H9 (cell line): ENCODE data around the gene BCAS3. TPM values are rescaled to one million over a fixed set of nuclear protein-coding genes. Genes with fewer than 3 reads are reported as not detected.

Experiments used
- DNase-seq: peaks from one replicate; pipeline ENCODE4 v3.0.0-alpha.2; 2017
- H2AFZ ChIP-seq: one replicate; pipeline ENCODE4 v1.6.1; 2013; ENCODE audit warnings: mild to moderate bottlenecking, low read length, control low read depth, moderate library complexity
- H2AK5ac ChIP-seq: 2 replicates; pipeline ENCODE4 v1.6.1; 2013; ENCODE audit warnings: low read length, control low read depth, mixed read lengths; ENCODE audit not compliant: insufficient read length
- H2BK120ac ChIP-seq: one replicate; pipeline ENCODE4 v1.6.1; 2013; ENCODE audit warnings: low read depth, mild to moderate bottlenecking, low read length, control low read depth, inconsistent platforms; ENCODE audit not compliant: poor library complexity, severe bottlenecking
- H2BK12ac ChIP-seq: 2 replicates; pipeline ENCODE4 v1.6.1; 2013; ENCODE audit warnings: low read length, control low read depth, mixed read lengths, low read depth; ENCODE audit not compliant: insufficient read length
- H2BK15ac ChIP-seq: 2 replicates; pipeline ENCODE4 v1.6.1; 2013; ENCODE audit warnings: low read depth, low read length, control low read depth
- H2BK20ac ChIP-seq: one replicate; pipeline ENCODE4 v1.6.1; 2013; ENCODE audit warnings: low read depth, mild to moderate bottlenecking, low read length, control low read depth, inconsistent platforms; ENCODE audit not compliant: poor library complexity, severe bottlenecking
- H2BK5ac ChIP-seq: 2 replicates; pipeline ENCODE4 v1.6.1; 2013; ENCODE audit warnings: low read length, control low read depth, mixed read lengths; ENCODE audit not compliant: insufficient read length
- H3K14ac ChIP-seq: 2 replicates; pipeline ENCODE4 v1.6.1; 2013; ENCODE audit warnings: low read length, control low read depth; ENCODE audit not compliant: insufficient read depth
- H3K18ac ChIP-seq: 2 replicates; pipeline ENCODE4 v1.6.1; 2013; ENCODE audit warnings: low read depth, mild to moderate bottlenecking, mixed read lengths, low read length, control low read depth; ENCODE audit not compliant: insufficient read length
- H3K23ac ChIP-seq: 2 replicates; pipeline ENCODE4 v1.6.1; 2013; ENCODE audit warnings: low read length, control low read depth, mixed read lengths, low read depth; ENCODE audit not compliant: insufficient read length
- H3K23me2 ChIP-seq: 2 replicates; pipeline ENCODE4 v1.6.1; 2013; ENCODE audit warnings: low read depth, mild to moderate bottlenecking, mixed read lengths, low read length, control low read depth; ENCODE audit not compliant: insufficient read length, poor library complexity, severe bottlenecking
- H3K27ac ChIP-seq: 2 replicates; pipeline ENCODE4 v1.5.1; 2013; ENCODE audit warnings: low read length, control low read depth, mixed read lengths, low read depth; ENCODE audit not compliant: insufficient read length
- H3K27me3 ChIP-seq: 2 replicates; pipeline ENCODE4 v1.6.1; 2013; ENCODE audit warnings: low read length, control low read depth, inconsistent platforms; ENCODE audit not compliant: insufficient read depth
- H3K4ac ChIP-seq: 2 replicates; pipeline ENCODE4 v1.6.1; 2013; ENCODE audit warnings: low read depth, mild to moderate bottlenecking, control low read depth, inconsistent platforms, low read length, moderate library complexity
- H3K4me1 ChIP-seq: 2 replicates; pipeline ENCODE4 v1.6.1; 2013; ENCODE audit warnings: low read length, control low read depth, inconsistent platforms; ENCODE audit not compliant: insufficient read depth
- H3K4me2 ChIP-seq: 2 replicates; pipeline ENCODE4 v1.6.1; 2013; ENCODE audit warnings: low read length, control low read depth, mixed read lengths; ENCODE audit not compliant: insufficient read length, insufficient read depth
- H3K56ac ChIP-seq: 2 replicates; pipeline ENCODE4 v1.6.1; 2013; ENCODE audit warnings: low read depth, mild to moderate bottlenecking, mixed read lengths, low read length, control low read depth; ENCODE audit not compliant: insufficient read length
- H3K79me1 ChIP-seq: 2 replicates; pipeline ENCODE4 v1.6.1; 2013; ENCODE audit warnings: low read depth, mild to moderate bottlenecking, moderate library complexity, low read length, control low read depth, inconsistent platforms; ENCODE audit not compliant: insufficient read depth, poor library complexity, severe bottlenecking
- H3K79me2 ChIP-seq: 2 replicates; pipeline ENCODE4 v1.6.1; 2013; ENCODE audit warnings: low read length, control low read depth, inconsistent platforms; ENCODE audit not compliant: insufficient read depth
- H3K9ac ChIP-seq: 2 replicates; pipeline ENCODE4 v1.6.1; 2013; ENCODE audit warnings: low read length, control low read depth, mixed read lengths; ENCODE audit not compliant: insufficient read length; ENCODE audit errors: extremely low read depth
- H3K9me3 ChIP-seq: one replicate; pipeline ENCODE4 v1.6.1; 2013; ENCODE audit warnings: low read depth, low read length, inconsistent platforms; ENCODE audit not compliant: control insufficient read depth
- H3T11ph ChIP-seq: one replicate; pipeline ENCODE4 v1.6.1; 2013; ENCODE audit warnings: mild to moderate bottlenecking, low read length, control low read depth, inconsistent platforms
- H4K20me1 ChIP-seq: one replicate; pipeline ENCODE4 v1.6.1; 2013; ENCODE audit not compliant: control insufficient read depth, insufficient read length, insufficient read depth
- H4K5ac ChIP-seq: 2 replicates; pipeline ENCODE4 v1.6.1; 2013; ENCODE audit warnings: low read depth, mild to moderate bottlenecking, mixed read lengths, low read length, control low read depth; ENCODE audit not compliant: insufficient read length
- H4K8ac ChIP-seq: replicated peaks from 2 replicates; pipeline ENCODE4 v1.6.1; 2013; ENCODE audit warnings: low read length, control low read depth, mixed read lengths, low read depth; ENCODE audit not compliant: insufficient read length
- H4K91ac ChIP-seq: 2 replicates; pipeline ENCODE4 v1.6.1; 2013; ENCODE audit warnings: low read depth, mild to moderate bottlenecking, moderate library complexity, mixed read lengths, low read length, control low read depth; ENCODE audit not compliant: insufficient read length
- H3K27ac Mint-ChIP-seq, 3 experiments: 2 replicates in 2 of 3; 3 replicates in 1 of 3; pipeline ENCODE4 v1.8.0; 2020 to 2021; ENCODE audit warnings: mixed read lengths in 3 of 3, mild to moderate bottlenecking in 1 of 3, moderate library complexity in 1 of 3
- H3K27me3 Mint-ChIP-seq: 2 replicates; pipeline ENCODE4 v1.8.0; 2021; ENCODE audit warnings: low read depth, mild to moderate bottlenecking, moderate library complexity, mixed read lengths
- H3K36me3 Mint-ChIP-seq, 3 experiments: 2 replicates in 2 of 3; 3 replicates in 1 of 3; pipeline ENCODE4 v1.8.0; 2020 to 2021; ENCODE audit warnings: low read depth in 3 of 3, mixed read lengths in 3 of 3; ENCODE audit not compliant: insufficient read depth in 1 of 3
- H3K4me1 Mint-ChIP-seq, 2 experiments: 2 replicates each; pipeline ENCODE4 v1.8.0; 2020; ENCODE audit warnings: mixed read lengths in 2 of 2
- H3K4me3 Mint-ChIP-seq, 2 experiments: 2 replicates in 1 of 2; 3 replicates in 1 of 2; pipeline ENCODE4 v1.8.0; 2020 to 2021; ENCODE audit warnings: mild to moderate bottlenecking in 2 of 2, mixed read lengths in 2 of 2, moderate library complexity in 1 of 2
- H3K9me3 Mint-ChIP-seq, 2 experiments: 2 replicates in 1 of 2; 3 replicates in 1 of 2; pipeline ENCODE4 v1.8.0; 2020; ENCODE audit warnings: mild to moderate bottlenecking in 2 of 2, mixed read lengths in 2 of 2, moderate library complexity in 1 of 2
- WGBS: extraction: QIAGEN DNeasy Blood & Tissue Kit; methylation state at CpG from one replicate; pipeline ENCODE4 v1.1.7; 2013; ENCODE audit warnings: missing lambda C conversion rate, low lambda C conversion rate, mixed read lengths; ENCODE audit not compliant: insufficient read length; ENCODE audit errors: extremely low coverage; 5-methylcytosine and 5-hydroxymethylcytosine counted together
- total RNA-seq: library from RNA; stranded (reverse); gene quantifications from 2 replicates; pipeline ENCODE4 v1.2.1, GENCODE V29; 2021
- TF ChIP-seq, protein P1 (sequence below): fragments of 200-600 bp; sonication (generic); conservative IDR thresholded peaks from 3 replicates; pipeline ENCODE4 v1.8.0; 2021; ENCODE audit warnings: antibody characterized with exemption, mild to moderate bottlenecking

Gene BCAS3
- total RNA-seq, 1 experiment from 2014 or later: 22.4 TPM

DNA sequence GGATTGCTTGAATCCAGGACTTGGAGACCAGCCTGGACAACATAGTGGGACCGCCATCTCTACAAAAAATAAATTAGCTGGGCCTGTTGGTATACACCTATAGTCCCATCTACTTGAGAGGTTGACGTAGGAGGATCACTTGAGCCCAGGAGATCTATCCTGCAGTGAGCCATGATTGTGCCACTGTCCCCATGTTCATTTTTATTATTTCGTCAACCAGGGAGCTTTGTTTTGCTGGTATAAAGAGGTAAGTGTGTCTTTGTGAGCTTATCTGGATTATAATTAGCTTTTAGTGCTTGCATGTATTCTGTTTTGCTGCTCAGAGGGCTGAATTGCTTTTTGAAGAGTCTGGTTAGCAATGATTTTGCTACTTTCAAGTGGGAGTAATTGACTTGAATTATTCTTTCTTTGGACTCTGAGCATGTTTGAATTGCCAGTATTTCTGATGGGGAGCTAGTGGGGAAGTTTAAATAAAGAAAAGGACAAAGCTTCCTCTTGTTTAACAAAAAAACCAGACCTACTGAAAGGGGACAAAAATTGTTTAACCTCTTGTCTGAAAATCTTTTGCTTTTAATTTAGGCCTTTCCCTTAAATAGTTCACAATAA, 31.6 kb upstream of the BCAS3 start:
- DNase-seq: no peak
- no peaks in the 10 kb centered on the region for H3K9me3 Mint-ChIP-seq
- TF ChIP-seq, protein P1, sequence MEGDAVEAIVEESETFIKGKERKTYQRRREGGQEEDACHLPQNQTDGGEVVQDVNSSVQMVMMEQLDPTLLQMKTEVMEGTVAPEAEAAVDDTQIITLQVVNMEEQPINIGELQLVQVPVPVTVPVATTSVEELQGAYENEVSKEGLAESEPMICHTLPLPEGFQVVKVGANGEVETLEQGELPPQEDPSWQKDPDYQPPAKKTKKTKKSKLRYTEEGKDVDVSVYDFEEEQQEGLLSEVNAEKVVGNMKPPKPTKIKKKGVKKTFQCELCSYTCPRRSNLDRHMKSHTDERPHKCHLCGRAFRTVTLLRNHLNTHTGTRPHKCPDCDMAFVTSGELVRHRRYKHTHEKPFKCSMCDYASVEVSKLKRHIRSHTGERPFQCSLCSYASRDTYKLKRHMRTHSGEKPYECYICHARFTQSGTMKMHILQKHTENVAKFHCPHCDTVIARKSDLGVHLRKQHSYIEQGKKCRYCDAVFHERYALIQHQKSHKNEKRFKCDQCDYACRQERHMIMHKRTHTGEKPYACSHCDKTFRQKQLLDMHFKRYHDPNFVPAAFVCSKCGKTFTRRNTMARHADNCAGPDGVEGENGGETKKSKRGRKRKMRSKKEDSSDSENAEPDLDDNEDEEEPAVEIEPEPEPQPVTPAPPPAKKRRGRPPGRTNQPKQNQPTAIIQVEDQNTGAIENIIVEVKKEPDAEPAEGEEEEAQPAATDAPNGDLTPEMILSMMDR: no peak
- Histone ChIP-seq H3K23ac (no peak overlapping the region), H3K79me2 (no peaks in the 10 kb centered on the region), H4K8ac (no peak overlapping the region), H2BK12ac (no peak overlapping the region), H2AFZ (no peak overlapping the region), H3K18ac (no peak overlapping the region), H2BK20ac (no peak overlapping the region), H4K5ac (no peak overlapping the region), H3K4ac (no peak overlapping the region), H4K91ac (no peak overlapping the region), H3K9ac (no peak overlapping the region), H2BK5ac (no peak overlapping the region), H2AK5ac (no peak overlapping the region), H3K14ac (no peak overlapping the region), H3K27me3 (no peaks in the 10 kb centered on the region), H3K4me2 (no peak overlapping the region), H3K27ac (no peak overlapping the region), H2BK120ac (no peak overlapping the region), H3K56ac (no peak overlapping the region), H3K79me1 (no peaks in the 10 kb centered on the region), H3K9me3 (no peaks in the 10 kb centered on the region), H3K4me1 (no peaks in the 10 kb centered on the region), H3T11ph (no peak overlapping the region), H2BK15ac (no peak overlapping the region), H3K23me2 (no peaks in the 10 kb centered on the region), H4K20me1 (no peaks in the 10 kb centered on the region)
- peaks cover 6 to 29% (median 27%) of the 10 kb centered on the region in 3 experiments; a peak in 6 of 7 replicates for H3K36me3 Mint-ChIP-seq
- H3K4me1 Mint-ChIP-seq: peaks cover 5 to 6% of the 10 kb centered on the region in 2 experiments; a peak in 3 of 4 replicates
- H3K27me3 Mint-ChIP-seq: no peaks in the 10 kb centered on the region
- peak overlapping the region in 1 of 3 experiments; percentile 50; a peak in 2 of 7 replicates for H3K27ac Mint-ChIP-seq
- WGBS: no CpG with 5 or more reads among the region's 3 CpGs
- H3K4me3 Mint-ChIP-seq: no peak overlapping the region
